ENCODE data around the gene TP53AIP1. TPM values are rescaled to one million over a fixed set of nuclear protein-coding genes. Genes with fewer than 3 reads are reported as not detected.

TP53AIP1 gene
- total RNA-seq, 1 experiment from 2014 or later: not detected

- Histone ChIP-seq H4K8ac (replicated peaks; ENCODE audit: insufficient read length, low read depth, low read length) (no peak overlapping the region), H3K79me2 (ENCODE audit: insufficient read depth, low read length) (no peaks in the 10 kb centered on the region), H3T11ph (ENCODE audit: low read length) (no peak overlapping the region), H3K27ac (ENCODE audit: insufficient read length, low read depth, low read length) (no peak overlapping the region), H3K9ac (ENCODE audit: extremely low read depth, insufficient read length, low read length) (no peak overlapping the region), H2AK5ac (ENCODE audit: insufficient read length, low read length) (no peak overlapping the region), H3K14ac (ENCODE audit: insufficient read depth, low read length) (no peak overlapping the region), H4K91ac (ENCODE audit: insufficient read length, low read depth, low read length) (no peak overlapping the region), H3K27me3 (ENCODE audit: insufficient read depth, low read length) (peaks cover 19% of the 10 kb centered on the region; the same call in 1 of the 2 replicates), H3K18ac (ENCODE audit: insufficient read length, low read depth, low read length) (no peak overlapping the region), H2BK20ac (ENCODE audit: low read depth, low read length, poor library complexity, severe bottlenecking) (no peak overlapping the region), H3K9me3 (ENCODE audit: control insufficient read depth, low read depth, low read length) (no peaks in the 10 kb centered on the region), H2AFZ (ENCODE audit: low read length) (no peak overlapping the region), H3K23me2 (ENCODE audit: insufficient read length, low read depth, low read length, poor library complexity, severe bottlenecking) (no peaks in the 10 kb centered on the region), H4K20me1 (ENCODE audit: control insufficient read depth, insufficient read depth, insufficient read length) (no peaks in the 10 kb centered on the region), H4K5ac (ENCODE audit: insufficient read length, low read depth, low read length) (no peak overlapping the region), H3K79me1 (ENCODE audit: insufficient read depth, low read depth, low read length, poor library complexity, severe bottlenecking) (no peaks in the 10 kb centered on the region), H2BK120ac (ENCODE audit: low read depth, low read length, poor library complexity, severe bottlenecking) (no peak overlapping the region), H2BK5ac (ENCODE audit: insufficient read length, low read length) (no peak overlapping the region), H2BK15ac (ENCODE audit: low read depth, low read length) (no peak overlapping the region), H3K4me1 (ENCODE audit: insufficient read depth, low read length) (peaks cover 13% of the 10 kb centered on the region), H3K4ac (ENCODE audit: low read depth, low read length) (no peak overlapping the region), H3K4me2 (ENCODE audit: insufficient read depth, insufficient read length, low read length) (no peak overlapping the region), H2BK12ac (ENCODE audit: insufficient read length, low read depth, low read length) (no peak overlapping the region), H3K23ac (ENCODE audit: insufficient read length, low read depth, low read length) (no peak overlapping the region), H3K56ac (ENCODE audit: insufficient read length, low read depth, low read length) (no peak overlapping the region)
- no peaks in the 10 kb centered on the region for H3K36me3 Mint-ChIP-seq (ENCODE audit: insufficient read depth in 1 of 3, low read depth in 3 of 3)
- H3K27me3 Mint-ChIP-seq (ENCODE audit: low read depth): peaks cover 86% of the 10 kb centered on the region
- TF ChIP-seq CTCF (conservative IDR thresholded peaks at IDR 0.05): no peak
- WGBS (ENCODE audit: extremely low coverage, insufficient read length, low lambda C conversion rate): no CpG with 5 or more reads among the region's 3 CpGs
- no peak for DNase-seq
- peaks cover 0 to 3% of the 10 kb centered on the region in 2 experiments; a peak in 2 of 5 replicates for H3K9me3 Mint-ChIP-seq
- no peak overlapping the region for H3K27ac Mint-ChIP-seq
- H3K4me3 Mint-ChIP-seq: peak overlapping the region in 1 of 2 experiments; percentile 52; a peak in 1 of 5 replicates
- H3K4me1 Mint-ChIP-seq: peaks cover 51 to 56% of the 10 kb centered on the region in 2 experiments
Observed at GRCh38 chr11:128926000-128926399, 16.7 kb downstream of the TP53AIP1 start.
